Gastrocnemius medialis (tissue), 4 donors: Measurements from ENCODE around the gene SV2C. TPM values are rescaled to one million over a fixed set of nuclear protein-coding genes. Genes with fewer than 3 reads are reported as not detected.

Source experiments
- ATAC-seq, 2 donors: fragments of 150-250 bp; one replicate each; pipeline ENCODE4 v1.9.1; 2016
- DNase-seq, 2 donors: peaks; one replicate each; pipeline ENCODE4 v3.0.0-alpha.2; 2019
- H3K27ac ChIP-seq, 4 donors: fragments of 200-600 bp; sonication (generic); 1 replicate in 1 of 4; 2 replicates in 3 of 4; pipeline ENCODE4 v1.5.1; 2016 to 2018; ENCODE audit warnings: mild to moderate bottlenecking in 2 of 4, moderate library complexity in 1 of 4
- H3K27me3 ChIP-seq, 3 donors: fragments of 200-600 bp; sonication (generic) in 2 of 3; 1 replicate in 1 of 3; 2 replicates in 2 of 3; pipeline versions ENCODE4 v1.5.1 to v1.6.0; 2016 to 2019; ENCODE audit warnings: mild to moderate bottlenecking in 1 of 3, moderate library complexity in 1 of 3
- H3K36me3 ChIP-seq, 2 donors: fragments of 200-600 bp; sonication (generic) in 1 of 2; one replicate each; pipeline ENCODE4 v1.5.1; 2017 to 2018
- H3K4me1 ChIP-seq, 2 donors: fragments of 200-600 bp; sonication (generic) in 1 of 2; one replicate each; pipeline ENCODE4 v1.5.1; 2016 to 2017; ENCODE audit warnings: mild to moderate bottlenecking in 2 of 2
- H3K4me3 ChIP-seq, 4 donors: fragments of 200-600 bp; sonication (generic) in 3 of 4; 1 replicate in 1 of 4; 2 replicates in 3 of 4; pipeline ENCODE4 v1.5.1; 2016 to 2019; ENCODE audit warnings: mild to moderate bottlenecking in 2 of 4
- H3K9me3 ChIP-seq, 3 donors: fragments of 200-600 bp; sonication (generic) in 2 of 3; 1 replicate in 1 of 3; 2 replicates in 2 of 3; pipeline ENCODE4 v1.5.1; 2016 to 2019
- POLR2A ChIP-seq, 2 donors: fragments of 450-650 bp; IDR thresholded peaks; one replicate each; pipeline ENCODE4 v1.6.1; 2017; ENCODE audit warnings: antibody characterized with exemption in 2 of 2, mild to moderate bottlenecking in 2 of 2, moderate library complexity in 2 of 2
- in situ Hi-C, 4 donors: fragments of 200-750 bp; cut with MboI; loops; one replicate each; pipeline versions ENCODE4 v1.15.0 to v1.8.0; 2017; ENCODE audit warnings: low sequenced_read_pairs in 4 of 4
- intact Hi-C: fragments of 100-400 bp; cut with DNase I; formaldehyde crosslinking; loops from one replicate; pipeline ENCODE4 v1.15.1; 2023; ENCODE audit warnings: low total_unique reads
- total RNA-seq, 4 donors: library from RNA; depleted of rRNA; stranded (reverse); fragments of >200 nt; gene quantifications; one replicate each; pipeline versions ENCODE4 v1.1.0 to v1.2.3, GENCODE V29; 2016
- TF ChIP-seq, protein P1 (sequence below), 5 experiments: fragments of 450-650 bp in 3 of 5; fragments of 200-600 bp in 2 of 5; sonication (generic) in 2 of 5; IDR thresholded peaks in 4 of 5; conservative IDR thresholded peaks in 1 of 5; 1 replicate in 4 of 5; 2 replicates in 1 of 5; pipeline ENCODE4 v1.5.1; 2016 to 2019; ENCODE audit warnings: antibody characterized with exemption in 5 of 5, mild to moderate bottlenecking in 3 of 5, moderate library complexity in 3 of 5

SV2C gene
- total RNA-seq, 4 donors from 2014 or later: not detected

DNA sequence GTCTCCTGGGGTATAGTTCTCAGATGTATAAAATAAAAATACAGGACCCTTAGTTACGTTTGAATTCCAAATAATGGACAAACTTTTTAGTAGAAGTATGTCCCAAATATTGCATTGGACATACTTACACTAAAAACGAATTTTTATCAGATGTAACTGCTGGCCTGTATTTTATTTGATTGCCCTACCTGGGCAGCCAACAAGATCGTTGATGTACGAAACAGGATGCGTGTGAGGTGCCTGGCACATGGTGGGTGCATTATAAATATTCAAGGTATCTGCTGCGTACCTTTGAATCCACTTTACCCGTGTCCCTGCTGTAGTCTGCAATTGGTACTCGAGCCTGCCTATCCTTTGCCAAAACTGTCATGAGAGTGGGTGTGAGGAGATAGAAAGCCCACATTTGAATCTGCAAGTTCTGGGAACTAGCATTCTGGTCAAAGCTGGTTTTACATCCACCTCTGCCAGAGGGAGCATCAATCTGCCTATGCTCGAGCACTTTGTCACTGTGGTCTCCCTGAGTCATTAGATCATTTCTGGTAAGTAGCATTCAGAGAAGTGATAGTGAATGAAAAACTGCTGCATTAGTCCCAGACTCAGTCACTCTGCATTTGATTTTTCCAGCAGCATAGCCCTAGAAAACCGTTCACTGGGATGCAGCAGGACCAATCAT is 186.2 kb downstream of the SV2C start:
- TF ChIP-seq, protein P1, sequence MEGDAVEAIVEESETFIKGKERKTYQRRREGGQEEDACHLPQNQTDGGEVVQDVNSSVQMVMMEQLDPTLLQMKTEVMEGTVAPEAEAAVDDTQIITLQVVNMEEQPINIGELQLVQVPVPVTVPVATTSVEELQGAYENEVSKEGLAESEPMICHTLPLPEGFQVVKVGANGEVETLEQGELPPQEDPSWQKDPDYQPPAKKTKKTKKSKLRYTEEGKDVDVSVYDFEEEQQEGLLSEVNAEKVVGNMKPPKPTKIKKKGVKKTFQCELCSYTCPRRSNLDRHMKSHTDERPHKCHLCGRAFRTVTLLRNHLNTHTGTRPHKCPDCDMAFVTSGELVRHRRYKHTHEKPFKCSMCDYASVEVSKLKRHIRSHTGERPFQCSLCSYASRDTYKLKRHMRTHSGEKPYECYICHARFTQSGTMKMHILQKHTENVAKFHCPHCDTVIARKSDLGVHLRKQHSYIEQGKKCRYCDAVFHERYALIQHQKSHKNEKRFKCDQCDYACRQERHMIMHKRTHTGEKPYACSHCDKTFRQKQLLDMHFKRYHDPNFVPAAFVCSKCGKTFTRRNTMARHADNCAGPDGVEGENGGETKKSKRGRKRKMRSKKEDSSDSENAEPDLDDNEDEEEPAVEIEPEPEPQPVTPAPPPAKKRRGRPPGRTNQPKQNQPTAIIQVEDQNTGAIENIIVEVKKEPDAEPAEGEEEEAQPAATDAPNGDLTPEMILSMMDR (IDR thresholded peaks at IDR 0.05 in 4 of 5, conservative IDR thresholded peaks at IDR 0.05 in 1 of 5): no peak
- TF ChIP-seq POLR2A (IDR thresholded peaks at IDR 0.05): no peak

DNA sequence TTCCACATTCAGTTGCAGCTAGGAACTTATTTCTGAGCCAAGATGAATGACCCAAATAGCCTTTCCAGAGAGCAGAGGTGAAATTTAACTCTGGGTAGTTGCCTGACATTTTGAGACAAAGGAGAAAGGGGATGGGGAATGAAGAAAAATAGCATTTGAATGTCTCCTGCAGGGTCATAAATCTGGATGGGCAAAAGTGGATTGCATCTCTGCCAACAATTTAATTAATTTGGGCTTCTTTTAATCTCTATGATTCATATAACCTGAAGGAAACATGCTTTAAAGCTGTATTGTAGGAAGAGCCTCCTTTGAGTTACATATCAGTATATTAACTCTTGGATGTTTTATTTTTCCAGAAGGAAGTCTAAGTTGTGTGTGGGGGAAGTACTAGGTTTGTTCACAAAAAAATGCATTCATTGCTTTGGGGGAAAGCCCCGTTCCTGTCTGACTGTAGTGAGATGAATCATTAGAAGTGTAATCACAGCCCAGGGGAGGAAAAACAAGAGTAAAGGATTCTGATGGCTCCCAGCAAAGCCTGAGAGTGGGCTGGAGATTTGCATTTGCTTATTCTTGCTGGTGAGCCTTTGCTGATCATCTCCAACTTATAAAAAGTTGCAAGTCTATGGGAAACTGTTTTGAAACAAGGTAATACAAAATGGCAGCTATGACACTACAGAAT is 186.9 kb downstream of the SV2C start:
- no peak overlapping the region for H3K4me3 ChIP-seq
- no peak overlapping the region for H3K27ac ChIP-seq
- H3K36me3 ChIP-seq: no peaks in the 10 kb centered on the region
- ATAC-seq (no peak), DNase-seq (no peak)
- in situ Hi-C loops: no loop called here
- no peak for TF ChIP-seq POLR2A (IDR thresholded peaks at IDR 0.05)
- TF ChIP-seq, protein P1 (IDR thresholded peaks at IDR 0.05 in 4 of 5, conservative IDR thresholded peaks at IDR 0.05 in 1 of 5): no peak
- no peaks in the 10 kb centered on the region for H3K4me1 ChIP-seq
- intact Hi-C loops: no loop called here
- H3K27me3 ChIP-seq: no peaks in the 10 kb centered on the region
- no peaks in the 10 kb centered on the region for H3K9me3 ChIP-seq

More for the DNA sequence above, 186.2 kb downstream of the SV2C start:
- H3K27me3 ChIP-seq: no peaks in the 10 kb centered on the region
- H3K36me3 ChIP-seq: no peaks in the 10 kb centered on the region
- H3K27ac ChIP-seq: no peak overlapping the region
- no peak for DNase-seq
- no peaks in the 10 kb centered on the region for H3K9me3 ChIP-seq
- H3K4me3 ChIP-seq: no peak overlapping the region
- no peak for ATAC-seq
- in situ Hi-C loops: no loop called here
- no peaks in the 10 kb centered on the region for H3K4me1 ChIP-seq
- intact Hi-C loops: no loop called here

DNA sequence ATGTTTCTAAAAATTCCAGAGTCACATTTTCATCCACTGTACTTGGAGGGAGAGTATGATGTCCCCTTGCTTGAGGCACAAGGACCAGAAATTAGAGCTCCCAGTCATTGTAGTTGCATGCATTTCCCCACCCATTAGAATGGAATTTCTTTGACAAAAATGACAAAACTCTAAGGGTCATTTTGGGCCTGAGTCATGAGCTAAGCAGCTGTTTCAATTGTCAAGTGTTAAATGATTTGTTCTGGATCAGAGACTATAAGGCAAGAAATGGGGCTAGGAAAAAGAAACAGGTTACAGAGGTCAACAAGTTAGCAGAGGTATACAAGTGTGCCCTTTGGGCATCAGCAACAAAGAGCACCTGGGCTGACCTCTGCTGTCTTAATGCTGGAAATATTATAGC is 188.7 kb downstream of the SV2C start:
- intact Hi-C loops (no loop called here), in situ Hi-C loops (no loop called here)
- no peak overlapping the region for H3K4me3 ChIP-seq

DNA sequence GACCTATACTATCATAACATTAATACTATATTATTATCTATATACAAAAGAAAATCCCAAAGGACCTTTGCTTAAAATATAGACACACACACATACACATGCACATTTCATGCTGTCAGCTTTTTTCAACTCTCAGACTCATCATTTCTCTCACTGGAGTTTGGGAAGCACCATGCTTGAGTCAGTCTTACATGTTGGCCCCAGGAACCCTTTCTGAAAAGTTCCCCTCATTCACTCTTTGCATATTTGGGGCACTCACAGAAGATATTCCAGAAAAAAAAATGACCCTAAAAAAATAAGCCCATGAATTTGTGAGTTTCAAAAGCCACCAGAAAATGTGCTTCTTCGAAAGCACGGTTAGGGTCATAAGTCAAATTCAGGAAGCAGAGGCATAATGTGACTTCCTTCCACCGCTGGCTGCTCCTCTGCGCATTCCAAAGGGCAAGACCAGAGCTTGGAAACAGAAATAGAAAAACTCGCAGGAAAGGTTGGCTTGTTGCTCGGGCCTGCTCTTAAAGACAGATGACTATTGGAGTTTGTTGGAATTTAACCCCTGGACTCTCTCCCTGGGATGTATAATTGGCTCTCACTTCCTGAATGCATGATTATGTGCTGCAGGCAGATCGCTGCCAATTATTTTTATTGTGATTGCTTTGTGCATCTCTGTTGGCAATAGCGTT is 190.2 kb downstream of the SV2C start:
- no peak for DNase-seq
- TF ChIP-seq, protein P1 (IDR thresholded peaks at IDR 0.05 in 4 of 5, conservative IDR thresholded peaks at IDR 0.05 in 1 of 5): no peak
- no peak for TF ChIP-seq POLR2A (IDR thresholded peaks at IDR 0.05)
- no peaks in the 10 kb centered on the region for H3K36me3 ChIP-seq
- intact Hi-C loops (no loop called here), in situ Hi-C loops (no loop called here)
- H3K27me3 ChIP-seq: no peaks in the 10 kb centered on the region
- H3K9me3 ChIP-seq: no peaks in the 10 kb centered on the region
- H3K27ac ChIP-seq: no peak overlapping the region
- no peak for ATAC-seq
- no peaks in the 10 kb centered on the region for H3K4me1 ChIP-seq
- H3K4me3 ChIP-seq: no peak overlapping the region

More for the DNA sequence above, 188.7 kb downstream of the SV2C start:
- TF ChIP-seq, protein P1 (IDR thresholded peaks at IDR 0.05 in 4 of 5, conservative IDR thresholded peaks at IDR 0.05 in 1 of 5): no peak
- TF ChIP-seq POLR2A (IDR thresholded peaks at IDR 0.05): no peak
- no peaks in the 10 kb centered on the region for H3K27me3 ChIP-seq
- no peaks in the 10 kb centered on the region for H3K36me3 ChIP-seq
- ATAC-seq: no peak
- no peak overlapping the region for H3K27ac ChIP-seq
- no peaks in the 10 kb centered on the region for H3K4me1 ChIP-seq
- no peaks in the 10 kb centered on the region for H3K9me3 ChIP-seq
- no peak for DNase-seq
